Kidney glomerular epithelial cell (primary cell): ENCODE measurements around the gene SYT7.

ENCODE experiments used
- DNase-seq: peaks from one replicate; lab custom pipeline; 2025; lab: John Stamatoyannopoulos, UW

Gene SYT7

GRCh38 chr11:61607920-61608599, 27.2 kb upstream of the SYT7 start:
- DNase-seq = no peak

GRCh38 chr11:61607426-61607825, 26.6 kb upstream of the SYT7 start:
- DNase-seq = no peak

- DNase-seq = no peak
Observed at GRCh38 chr11:61603667-61604066, 22.8 kb upstream of the SYT7 start.

GRCh38 chr11:61602775-61603569, 22.1 kb upstream of the SYT7 start:
- peak; percentile 72 for DNase-seq

GRCh38 chr11:61601512-61601911, 20.6 kb upstream of the SYT7 start:
- no peak for DNase-seq

- DNase-seq = no peak
Observed at GRCh38 chr11:61599968-61600710, 19.3 kb upstream of the SYT7 start.

GRCh38 chr11:61598886-61599868, 18.3 kb upstream of the SYT7 start:
- no peak for DNase-seq

GRCh38 chr11:61598374-61598773, 17.5 kb upstream of the SYT7 start:
- DNase-seq = no peak

- DNase-seq = no peak
Observed at GRCh38 chr11:61596990-61597389, 16.1 kb upstream of the SYT7 start.

- no peak for DNase-seq
Observed at GRCh38 chr11:61596542-61596941, 15.7 kb upstream of the SYT7 start.

GRCh38 chr11:61594907-61595257, 14.0 kb upstream of the SYT7 start:
- no peak for DNase-seq

GRCh38 chr11:61593151-61593550, 12.3 kb upstream of the SYT7 start:
- no peak for DNase-seq

- DNase-seq = no peak
Observed at GRCh38 chr11:61592176-61592575, 11.3 kb upstream of the SYT7 start.

- no peak for DNase-seq
Observed at GRCh38 chr11:61589961-61590360, 9.1 kb upstream of the SYT7 start.

- DNase-seq = no peak
Observed at GRCh38 chr11:61588728-61589191, 7.9 kb upstream of the SYT7 start.

GRCh38 chr11:61587951-61588727, 7.3 kb upstream of the SYT7 start:
- no peak for DNase-seq

GRCh38 chr11:61587541-61587941, 6.7 kb upstream of the SYT7 start:
- DNase-seq = no peak

- no peak for DNase-seq
Observed at GRCh38 chr11:61586792-61587430, 6.0 kb upstream of the SYT7 start.

GRCh38 chr11:61585115-61585514, 4.2 kb upstream of the SYT7 start:
- DNase-seq = no peak

GRCh38 chr11:61581931-61582330, 1.1 kb upstream of the SYT7 start:
- no peak for DNase-seq
